HG03565 (cell line): ENCODE results near the gene SRPK1.
A peak's percentile ranks its signal among the peaks of the same experiment; 100 is the strongest.
"Not testable (repeated sequence)": the region's sequence is repeated elsewhere in the genome, so short reads cannot be mapped to it uniquely, and the experiment has no call there.

Experiments used
- ATAC-seq: cut with Tn5 transposase; IDR thresholded peaks from one replicate; pipeline ENCODE4 v1.9.1; 2021; ENCODE audit warnings: mild to moderate bottlenecking, moderate library complexity; ENCODE audit not compliant: unreplicated experiment

SRPK1 gene

GRCh38 chr6:35920793-35921732, at the start of gene SRPK1:
Gene SRPK1 (minus strand): TSS chr6:35921098. CDS start chr6:35921056, 42 bp downstream.
- peak; percentile 53 for ATAC-seq

GRCh38 chr6:35970181-35970580, 49.3 kb upstream of the SRPK1 start:
- ATAC-seq, result no peak

- ATAC-seq, result no peak
Observed at GRCh38 chr6:35969646-35970045, 48.7 kb upstream of the SRPK1 start.

GRCh38 chr6:35968821-35969220, 47.9 kb upstream of the SRPK1 start:
- no peak for ATAC-seq

- ATAC-seq, result no peak
Observed at GRCh38 chr6:35967076-35967774, 46.3 kb upstream of the SRPK1 start.

GRCh38 chr6:35962779-35963560, 42.1 kb upstream of the SRPK1 start:
- ATAC-seq, result no peak

- ATAC-seq, result no peak
Observed at GRCh38 chr6:35960187-35960586, 39.3 kb upstream of the SRPK1 start.

GRCh38 chr6:35955970-35956369, 35.1 kb upstream of the SRPK1 start:
- no peak for ATAC-seq

- ATAC-seq, result no peak
Observed at GRCh38 chr6:35955521-35955920, 34.6 kb upstream of the SRPK1 start.

GRCh38 chr6:35955071-35955470, 34.2 kb upstream of the SRPK1 start:
- no peak for ATAC-seq

- ATAC-seq, result no peak
Observed at GRCh38 chr6:35954333-35954732, 33.4 kb upstream of the SRPK1 start.

- no peak for ATAC-seq
Observed at GRCh38 chr6:35948725-35949124, 27.8 kb upstream of the SRPK1 start.

- ATAC-seq, result no peak
Observed at GRCh38 chr6:35945650-35946025, 24.7 kb upstream of the SRPK1 start.

- ATAC-seq, result no peak
Observed at GRCh38 chr6:35943390-35943789, 22.5 kb upstream of the SRPK1 start.

- ATAC-seq, result no peak
Observed at GRCh38 chr6:35942355-35942754, 21.5 kb upstream of the SRPK1 start.

GRCh38 chr6:35941170-35941569, 20.3 kb upstream of the SRPK1 start:
- ATAC-seq, result not testable (repeated sequence)

- not testable (repeated sequence) for ATAC-seq
Observed at GRCh38 chr6:35940014-35940413, 19.1 kb upstream of the SRPK1 start.

GRCh38 chr6:35939259-35939658, 18.4 kb upstream of the SRPK1 start:
- ATAC-seq, result not testable (repeated sequence)

- ATAC-seq, result no peak
Observed at GRCh38 chr6:35936681-35937359, 15.9 kb upstream of the SRPK1 start.

GRCh38 chr6:35935469-35935868, 14.6 kb upstream of the SRPK1 start:
- ATAC-seq, result no peak

- ATAC-seq, result no peak
Observed at GRCh38 chr6:35933844-35934243, 12.9 kb upstream of the SRPK1 start.
